ENCODE results near the gene GRAP2. TPM values are rescaled to one million over a fixed set of nuclear protein-coding genes. Genes with fewer than 3 reads are reported as not detected.

GRAP2 gene
- total RNA-seq, 2 donors from 2014 or later = 1.2 to 2.1 TPM

DNA sequence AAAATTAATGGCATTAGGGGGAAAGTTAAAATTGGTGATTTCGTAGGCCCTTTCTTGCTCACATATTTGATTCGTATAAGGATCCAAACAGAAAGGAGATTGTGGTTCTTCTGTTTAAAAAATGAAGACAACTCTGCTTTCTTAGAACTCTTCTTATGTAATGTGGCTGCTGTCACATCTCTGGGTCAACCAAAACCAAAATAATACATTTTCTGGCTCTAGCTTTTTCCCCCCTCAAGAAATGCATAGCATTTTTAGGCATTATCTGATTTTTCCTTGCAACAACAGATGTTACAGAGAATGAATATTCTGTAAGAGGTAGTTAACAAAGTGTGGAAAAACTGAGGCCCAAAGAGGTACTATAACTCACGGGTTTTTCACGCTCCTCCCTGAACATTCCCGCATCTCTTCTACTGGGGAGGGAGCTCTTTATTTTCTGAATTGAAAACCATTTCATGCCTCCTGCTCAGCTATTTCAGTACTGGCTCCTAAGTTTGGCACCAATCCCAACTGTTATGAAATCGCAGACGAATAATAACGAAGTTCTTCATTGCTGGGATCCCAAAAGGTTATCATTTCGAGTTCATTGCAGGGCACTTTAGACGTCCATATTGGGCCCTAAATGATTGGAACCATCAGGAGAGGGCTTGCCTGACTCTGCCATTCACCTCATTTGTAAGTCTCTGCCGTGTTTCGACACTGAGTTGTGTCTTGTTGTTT lies 17.1 kb downstream of the GRAP2 start:
- ATAC-seq = no peak
- intact Hi-C loops (cut with DNase I, micrococcal nuclease) = no loop called here

DNA sequence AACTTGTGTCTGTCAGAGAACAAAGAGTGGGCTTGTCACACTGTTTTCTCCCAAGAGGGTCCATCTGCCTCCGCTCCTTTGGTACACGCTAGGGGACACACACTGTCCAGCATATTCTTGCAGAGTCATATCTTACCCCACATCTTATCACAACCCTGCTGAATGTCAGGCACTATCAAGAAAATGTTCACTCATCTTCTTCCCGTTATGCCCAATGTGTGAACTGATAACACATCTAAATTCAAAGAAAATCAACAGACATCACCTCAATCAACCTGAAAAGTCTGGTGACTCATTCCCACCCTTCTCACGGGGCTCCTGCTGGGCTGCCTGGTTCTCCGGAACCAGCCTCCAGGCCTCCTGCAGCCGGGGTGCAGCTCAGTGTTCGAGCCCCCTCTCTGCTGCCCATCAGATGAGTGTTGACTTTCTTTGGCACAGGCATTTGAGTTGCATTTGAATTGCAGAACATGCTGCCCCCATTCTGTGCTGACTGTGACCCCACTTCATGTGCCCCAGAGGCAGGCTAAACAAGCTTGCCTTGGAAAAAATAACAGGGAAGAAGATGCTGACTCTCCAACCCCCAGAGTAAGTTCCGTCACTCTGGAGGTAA lies 19.4 kb downstream of the GRAP2 start:
- intact Hi-C loops (cut with DNase I, micrococcal nuclease) = no loop called here
- DNase-seq (no peak), ATAC-seq (no peak)

More for the DNA sequence above, 17.1 kb downstream of the GRAP2 start:
- no peak for DNase-seq

DNA sequence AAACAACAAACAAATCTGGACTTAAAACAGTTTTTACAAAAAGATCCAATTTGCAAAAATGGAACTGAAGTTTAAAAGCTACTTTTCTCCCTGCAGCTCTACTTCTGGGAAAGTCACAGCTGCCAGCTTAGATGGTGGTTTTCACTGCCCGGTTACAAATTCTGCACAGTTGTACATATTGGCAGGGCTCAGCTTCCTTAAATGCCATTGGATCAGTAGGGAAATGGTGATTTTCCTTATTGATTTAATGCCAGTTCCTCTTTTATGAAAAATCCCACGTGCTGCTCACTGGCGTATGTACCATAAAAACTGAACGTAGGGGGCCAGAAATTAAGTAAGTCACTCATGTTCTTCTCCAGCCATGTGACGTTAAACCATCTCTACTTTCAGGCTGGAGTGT lies 22.8 kb downstream of the GRAP2 start:
- ATAC-seq = peak; percentile 20
- no peak for DNase-seq
- intact Hi-C loops (cut with DNase I, micrococcal nuclease) = no loop called here

DNA sequence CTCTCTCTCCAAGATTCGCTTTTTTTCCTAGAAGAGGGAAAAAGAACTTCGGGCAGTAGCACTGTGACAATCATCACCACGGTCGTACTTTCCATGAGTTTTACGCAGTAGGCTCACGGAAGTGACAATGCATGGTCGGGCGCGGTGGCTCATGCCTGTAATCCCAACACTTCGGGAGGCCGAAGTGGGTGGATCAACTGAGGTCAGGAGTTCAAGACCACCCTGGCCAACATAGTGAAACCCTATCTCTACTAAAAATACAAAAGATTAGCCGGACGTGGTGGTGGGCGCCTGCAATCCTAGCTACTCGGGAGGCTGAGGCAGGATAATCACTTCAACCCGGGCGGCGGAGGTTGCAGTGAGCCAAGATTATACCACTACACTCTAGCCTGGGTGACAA lies 23.4 kb downstream of the GRAP2 start:
- DNase-seq (no peak), ATAC-seq (no peak)
- intact Hi-C loops (cut with DNase I, micrococcal nuclease) = no loop called here

DNA sequence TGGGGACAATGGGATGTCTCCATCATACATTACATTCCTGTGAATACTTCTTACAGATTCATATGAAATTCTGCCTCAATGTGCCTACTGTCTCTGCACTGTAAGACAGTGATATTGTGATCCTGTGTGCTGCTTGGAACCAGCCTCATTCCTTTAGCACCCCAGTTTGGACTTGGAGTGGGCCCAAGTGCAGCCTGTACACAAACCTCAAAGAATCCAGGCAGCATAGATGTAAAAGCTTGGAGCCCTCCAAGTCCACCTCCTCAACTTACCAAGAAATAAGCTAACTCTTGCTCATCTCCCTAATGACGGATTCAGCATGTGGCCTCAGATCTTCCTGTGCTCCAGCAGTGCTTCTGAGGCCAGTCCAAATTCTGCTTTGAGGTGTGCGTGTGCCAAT lies 24.4 kb downstream of the GRAP2 start:
- no peak for ATAC-seq
- no peak for DNase-seq
- intact Hi-C loops (cut with DNase I, micrococcal nuclease) = no loop called here

DNA sequence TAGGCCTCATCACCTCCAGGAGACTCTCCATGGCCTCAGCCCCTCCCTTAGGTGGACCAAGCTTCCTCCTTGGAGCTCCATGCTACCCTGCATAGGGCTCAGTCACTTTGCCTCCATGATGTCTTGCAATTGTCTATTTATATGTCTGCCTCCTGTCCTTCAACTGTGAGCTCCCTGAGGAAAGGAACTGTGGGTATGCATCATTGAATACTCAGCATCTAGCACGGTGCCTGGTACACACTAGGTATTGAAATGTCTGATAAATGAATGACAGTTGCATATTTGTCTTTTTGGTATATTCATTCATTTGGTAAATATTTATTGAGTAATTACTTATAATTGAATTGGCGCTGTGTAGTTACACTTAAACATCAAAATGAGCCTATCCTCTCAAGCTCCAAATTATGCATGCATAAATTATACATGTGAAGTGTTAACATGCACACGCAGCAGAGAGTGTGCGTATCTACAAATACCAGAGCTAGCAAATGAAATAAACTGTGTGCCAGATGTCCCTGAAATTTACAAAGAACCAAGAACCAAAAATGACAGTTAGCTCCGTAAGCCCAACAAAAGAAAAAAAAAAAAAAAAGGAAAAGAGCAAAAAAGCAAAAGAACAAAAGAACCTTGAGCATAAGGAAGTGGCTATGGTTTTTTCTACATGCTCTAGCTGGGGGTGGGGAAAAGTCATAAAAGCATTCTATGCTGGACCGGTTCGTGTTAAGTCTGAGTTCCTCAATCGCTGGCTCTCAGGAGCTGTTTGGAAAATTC lies 25.2 kb downstream of the GRAP2 start:
- ATAC-seq (peak; percentile 91), DNase-seq (no peak)
- intact Hi-C loops (cut with DNase I, micrococcal nuclease) = no loop called here

DNA sequence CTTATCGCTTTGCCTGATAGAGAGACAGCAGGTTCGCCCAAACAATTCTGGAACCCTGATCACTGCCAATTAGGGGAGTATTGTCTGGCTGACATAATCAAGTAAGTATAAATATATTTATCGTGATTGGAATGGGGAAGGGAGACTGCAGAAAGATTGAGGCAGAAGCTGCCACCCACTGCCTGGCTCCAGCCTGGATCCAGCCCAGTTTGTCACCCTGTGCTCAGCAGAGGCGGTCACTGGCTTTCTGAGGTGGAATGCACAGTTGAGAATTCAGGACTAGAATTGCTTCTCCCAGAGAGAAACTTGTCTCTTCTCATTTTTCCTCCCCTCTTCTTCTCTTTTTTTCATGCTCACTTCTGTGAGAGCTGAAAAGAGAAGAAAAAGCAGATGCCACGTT lies 25.9 kb downstream of the GRAP2 start:
- DNase-seq (no peak), ATAC-seq (no peak)
- intact Hi-C loops (cut with DNase I, micrococcal nuclease) = no loop called here

DNA sequence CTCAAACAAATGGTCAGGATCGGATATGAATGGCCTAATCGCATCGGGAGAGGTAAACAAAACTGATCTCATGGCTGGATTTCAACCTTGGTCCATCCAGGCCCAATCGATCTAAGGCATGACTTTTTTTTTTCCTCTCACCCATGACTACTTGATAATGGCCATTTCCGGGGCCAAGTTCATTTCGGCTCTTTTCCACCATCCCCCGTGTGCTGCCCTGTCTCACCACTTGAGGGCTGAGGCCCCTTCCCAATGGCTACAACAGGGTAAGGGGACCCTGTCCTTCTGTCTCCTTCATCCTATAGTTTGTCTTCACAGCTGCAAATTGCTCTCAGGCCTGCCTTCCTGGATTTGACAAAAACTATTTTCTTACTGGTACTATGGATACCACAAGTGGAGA lies 26.7 kb downstream of the GRAP2 start:
- intact Hi-C loops (cut with DNase I, micrococcal nuclease) = no loop called here
- ATAC-seq = no peak
- no peak for DNase-seq

DNA sequence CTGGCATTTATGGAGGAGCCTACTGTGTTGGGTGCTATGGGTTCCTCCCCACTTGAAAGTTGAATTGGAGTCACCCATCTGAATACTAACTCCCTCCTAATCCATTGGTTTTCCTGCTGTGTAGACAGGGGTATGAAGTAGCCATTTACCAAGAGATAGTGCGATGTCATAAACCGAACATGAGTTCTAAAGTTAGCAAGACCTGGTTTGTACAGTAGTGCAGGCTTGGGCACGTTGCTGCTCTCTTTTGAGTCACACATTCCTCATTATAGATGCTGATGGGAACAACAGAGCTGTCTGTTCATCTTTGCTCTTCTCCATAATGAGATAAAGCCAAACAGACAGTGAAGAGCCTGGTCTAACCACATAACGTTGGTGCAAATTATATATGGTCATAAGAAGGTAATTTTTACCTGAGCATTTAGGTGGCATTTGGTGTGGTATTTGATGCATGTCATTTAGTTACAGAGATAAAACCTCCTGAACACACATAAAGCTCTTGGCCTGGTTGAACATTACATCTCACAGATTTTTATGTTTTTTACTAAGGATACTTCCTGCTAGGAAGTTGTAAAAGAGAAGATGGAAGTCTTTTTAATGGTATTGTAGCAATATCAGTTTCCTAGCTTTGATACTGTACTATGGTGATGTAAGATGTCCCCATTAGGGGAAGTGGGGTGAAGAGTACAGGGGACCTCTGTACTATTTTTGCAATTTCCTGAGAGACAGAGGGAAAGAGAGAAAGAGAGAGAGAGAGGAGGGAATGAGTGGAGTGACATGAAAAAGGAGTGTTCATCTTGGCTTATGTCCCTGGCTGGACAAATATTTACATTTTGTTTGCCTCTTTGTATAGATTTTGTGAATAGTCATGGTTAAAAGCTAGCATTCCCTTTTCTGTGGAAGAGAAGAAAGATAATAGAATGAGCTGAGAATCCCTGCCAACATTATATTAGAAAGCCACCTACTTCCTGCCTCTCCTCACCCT lies 27.9 kb downstream of the GRAP2 start:
- DNase-seq (no peak), ATAC-seq (peak; percentile 64)
- intact Hi-C loops (cut with DNase I, micrococcal nuclease) = no loop called here

DNA sequence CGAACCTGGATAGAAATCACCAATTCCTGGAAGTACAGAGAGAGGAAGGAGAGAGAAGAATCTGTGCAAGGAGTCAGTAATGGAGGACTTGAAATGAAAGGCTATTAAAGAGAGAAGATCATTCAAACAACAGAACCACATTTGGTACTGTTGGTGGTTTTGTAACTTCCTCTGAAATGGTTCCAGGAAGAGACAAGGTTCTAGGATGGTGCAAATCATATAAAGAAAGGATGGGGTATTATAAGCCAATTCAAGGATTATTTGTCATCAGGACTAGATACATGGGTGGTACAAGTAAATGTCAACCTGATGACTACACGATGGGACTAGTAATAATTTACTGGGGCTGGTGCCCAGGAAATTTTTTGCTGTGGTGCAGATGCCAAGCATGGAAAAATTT lies 30.4 kb downstream of the GRAP2 start:
- intact Hi-C loops (cut with DNase I, micrococcal nuclease) = no loop called here
- no peak for ATAC-seq
- DNase-seq = no peak

DNA sequence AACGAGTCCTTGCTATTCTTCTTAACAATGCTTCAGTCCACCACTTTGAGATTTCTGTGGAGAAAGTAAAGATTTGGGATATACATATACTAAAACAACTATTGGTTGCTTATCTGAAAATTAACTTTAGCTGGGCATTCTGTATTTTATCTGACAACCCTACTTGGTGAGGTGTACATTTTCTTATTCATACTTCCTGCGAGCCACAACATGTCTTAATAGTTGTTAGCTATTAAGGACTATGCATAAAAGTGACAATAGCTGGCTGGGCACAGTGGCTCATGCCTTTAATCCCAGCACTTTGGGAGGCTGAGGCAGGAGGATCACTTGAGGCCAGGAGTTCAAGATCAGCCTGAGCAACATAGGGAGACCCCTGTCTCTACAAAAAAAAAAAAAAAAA lies 31.3 kb downstream of the GRAP2 start:
- DNase-seq = no peak
- intact Hi-C loops (cut with DNase I, micrococcal nuclease) = no loop called here
- no peak for ATAC-seq

DNA sequence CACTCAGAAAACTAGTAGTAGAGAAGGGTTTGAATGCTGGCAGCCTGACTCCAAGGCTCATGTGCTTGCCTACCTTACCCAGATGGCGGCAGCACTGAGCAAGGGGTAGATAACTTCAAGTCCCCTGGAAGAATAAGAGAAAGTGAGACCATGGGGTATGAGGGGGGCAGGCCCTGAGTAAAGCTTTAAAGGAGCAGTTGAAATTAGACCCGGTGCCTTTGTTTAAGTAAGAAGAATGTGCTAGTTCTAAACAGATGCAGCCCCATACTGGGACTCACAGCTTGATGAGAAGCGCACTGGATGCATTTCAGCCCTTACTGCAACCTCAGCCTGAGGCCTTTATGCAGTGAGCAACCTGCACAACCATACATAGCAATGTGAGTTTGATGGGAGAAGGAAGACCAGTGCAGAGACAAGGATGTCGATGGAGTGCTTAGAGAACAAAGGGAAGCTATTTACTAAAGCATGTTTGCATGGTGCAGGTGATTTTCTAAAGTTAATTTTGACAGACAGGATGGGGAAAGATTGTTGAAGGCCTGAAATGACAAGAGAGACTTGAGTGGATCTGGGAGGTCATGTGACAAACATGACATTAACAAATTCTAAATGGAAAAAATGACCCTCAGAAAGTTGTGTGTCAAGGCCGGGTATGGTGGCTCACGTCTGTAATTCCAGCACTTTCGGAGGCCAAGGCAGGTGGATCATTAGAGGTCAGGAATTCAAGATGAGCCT lies 32.2 kb downstream of the GRAP2 start:
- intact Hi-C loops (cut with DNase I, micrococcal nuclease) = no loop called here
- DNase-seq (peak; percentile 40 to 68), ATAC-seq (peak; percentile 64)

DNA sequence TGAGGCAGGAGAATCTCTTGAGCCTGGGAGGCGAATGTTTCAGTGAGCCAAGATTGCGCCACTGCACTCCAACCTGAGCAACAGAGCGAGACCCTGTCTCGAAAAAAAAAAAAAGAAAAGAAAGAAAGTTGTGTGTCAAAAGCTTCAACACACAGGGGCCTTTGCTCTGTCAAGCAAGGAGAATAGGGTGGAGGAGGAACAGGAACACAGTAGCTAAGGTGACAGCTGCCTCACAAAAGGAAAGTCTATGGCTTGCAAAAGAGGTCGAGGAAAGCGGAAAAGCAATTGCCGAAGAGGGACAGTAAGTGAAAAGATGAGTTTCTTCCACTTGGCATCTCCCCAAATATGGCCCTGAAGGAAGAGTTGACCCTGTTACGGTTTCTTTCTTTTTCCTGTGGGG lies 32.9 kb downstream of the GRAP2 start:
- ATAC-seq (no peak), DNase-seq (no peak)
- intact Hi-C loops (cut with DNase I, micrococcal nuclease) = no loop called here

DNA sequence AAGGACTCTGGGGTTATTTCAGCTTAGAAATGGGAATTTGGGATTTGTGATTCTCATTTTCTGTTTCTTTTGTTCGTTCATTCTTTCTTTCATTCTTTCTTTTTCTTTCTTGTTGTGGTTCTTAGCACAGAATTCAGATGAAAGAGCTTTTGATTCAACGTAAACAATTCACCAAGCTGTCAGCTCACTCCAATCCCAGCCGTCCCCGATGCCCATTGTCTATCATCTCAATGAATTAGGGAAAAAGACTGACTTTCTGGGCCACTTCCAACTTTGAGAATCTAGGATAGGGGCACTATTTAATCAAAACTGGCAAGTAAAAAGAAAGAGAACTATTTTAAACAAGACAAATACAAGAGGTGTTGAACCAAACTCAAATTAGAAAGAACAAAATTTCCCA lies 34.2 kb downstream of the GRAP2 start:
- ATAC-seq = no peak
- intact Hi-C loops (cut with DNase I, micrococcal nuclease) = no loop called here
- no peak for DNase-seq

DNA sequence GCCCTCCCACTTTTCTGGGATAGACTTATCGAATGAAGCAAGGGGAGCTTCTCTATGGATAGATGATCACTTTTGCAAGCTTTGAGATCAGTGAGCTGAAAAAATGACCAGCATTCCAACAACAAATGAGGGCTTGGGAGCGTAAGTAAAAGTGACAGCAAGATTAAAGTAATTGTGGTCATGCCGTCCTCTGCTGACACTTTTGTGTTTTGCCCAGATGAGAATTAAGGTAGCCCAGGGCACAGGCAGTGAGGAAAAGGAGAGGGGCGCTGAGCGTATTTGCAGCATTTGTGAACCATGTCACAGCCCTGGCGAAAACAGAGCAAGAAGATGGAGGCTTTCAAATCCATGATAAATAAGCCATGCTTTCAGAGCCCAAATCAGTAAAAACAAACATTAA lies 34.7 kb downstream of the GRAP2 start:
- no peak for DNase-seq
- intact Hi-C loops (cut with DNase I, micrococcal nuclease) = no loop called here
- no peak for ATAC-seq

DNA sequence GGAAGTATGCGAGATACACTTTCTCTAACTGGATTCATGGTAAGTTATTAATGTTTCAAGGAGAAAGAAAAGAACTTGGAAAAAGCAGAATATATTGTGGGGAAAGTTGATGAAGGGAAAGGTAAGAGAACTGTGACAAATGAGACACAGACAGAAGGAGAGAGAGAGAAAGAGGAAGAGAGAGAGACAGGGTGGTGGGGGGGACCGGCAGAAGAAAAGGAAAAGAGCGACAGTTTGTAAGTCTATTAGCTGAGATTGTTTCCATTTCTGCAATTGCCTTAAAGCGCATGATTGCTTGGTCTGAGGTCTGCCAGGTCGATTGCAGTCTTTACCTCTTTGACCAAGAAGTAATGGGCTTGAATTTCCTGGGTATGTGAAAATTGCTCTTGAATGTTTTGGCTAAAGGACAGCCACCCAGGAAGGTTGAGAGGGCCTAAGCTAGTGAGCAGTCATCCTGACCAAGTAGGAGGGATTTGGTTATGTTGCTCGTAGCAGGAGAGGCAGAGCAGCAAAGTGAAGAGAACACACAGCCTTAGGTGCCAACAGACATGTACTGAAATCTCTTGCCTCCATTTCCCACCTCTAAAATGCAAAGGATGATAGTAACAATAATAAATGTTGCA lies 35.8 kb downstream of the GRAP2 start:
- intact Hi-C loops (cut with DNase I, micrococcal nuclease) = no loop called here
- ATAC-seq (no peak), DNase-seq (no peak)

DNA sequence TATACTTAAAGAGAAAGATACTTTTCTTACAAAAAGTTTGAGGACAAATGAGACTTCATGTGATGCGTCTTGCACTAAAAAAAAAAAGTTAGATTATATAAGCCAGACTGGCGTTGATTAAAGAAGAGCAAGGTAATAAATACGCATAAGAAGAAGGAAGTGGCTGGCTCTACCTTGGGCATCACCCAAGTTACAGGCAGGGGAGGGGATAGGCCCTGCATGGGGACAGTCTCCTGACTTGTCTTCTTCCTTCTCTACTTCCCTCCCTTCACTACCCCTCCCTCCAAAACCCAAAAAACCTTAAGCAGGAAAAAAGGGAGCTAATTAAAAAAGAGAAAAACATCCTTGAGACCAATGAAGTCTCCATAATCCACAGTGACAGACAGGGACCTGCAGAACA lies 37.0 kb downstream of the GRAP2 start:
- ATAC-seq (no peak), DNase-seq (no peak)
- intact Hi-C loops (cut with DNase I, micrococcal nuclease) = no loop called here

DNA sequence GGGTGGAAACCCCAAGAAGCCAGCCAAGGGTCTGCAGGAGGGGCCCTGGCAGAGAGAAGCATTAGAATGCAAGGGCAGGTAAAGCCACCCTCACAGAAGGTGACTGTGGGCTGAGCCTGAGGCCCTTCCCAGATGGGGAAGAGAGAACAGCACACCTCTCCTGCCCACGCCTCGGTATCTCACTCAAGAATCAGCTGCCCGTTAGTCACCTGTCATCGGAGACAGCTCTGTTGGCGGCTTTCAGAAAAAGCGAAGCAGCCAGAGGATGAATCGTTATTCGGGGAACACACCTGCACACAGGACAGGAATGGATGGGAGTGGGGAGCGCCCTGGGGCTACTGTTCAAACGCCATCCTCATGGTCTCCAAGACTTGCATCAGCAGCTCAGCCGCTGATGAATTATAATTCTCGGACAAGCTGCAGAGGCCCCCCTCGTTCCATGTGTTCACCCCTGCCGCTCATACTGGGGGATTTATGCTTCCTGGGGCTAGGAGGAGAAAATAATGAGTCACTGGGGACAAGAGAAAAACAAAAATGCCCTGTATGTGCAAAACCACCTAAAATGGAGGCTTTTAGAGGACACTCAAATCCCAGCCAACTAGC lies 37.7 kb downstream of the GRAP2 start:
- intact Hi-C loops (cut with DNase I, micrococcal nuclease) = no loop called here
- ATAC-seq (no peak), DNase-seq (no peak)

Measured in left colon (tissue), 2 donors.